Caco-2 (cell line): ENCODE results near the gene OTOG. TPM values are rescaled to one million over a fixed set of nuclear protein-coding genes. Genes with fewer than 3 reads are reported as not detected.

Source experiments
- BruUV-seq: library from RNA; stranded (reverse); fragments of 400-500 nt; replicated peaks from 2 replicates; lab custom pipeline; 2021; lab: Mats Ljungman, UMichigan
- CTCF ChIA-PET: fragments of 300-600 bp; sonication (Branson Sonifier 250); formaldehyde crosslinking; loops from one replicate; lab custom pipeline; 2022; ENCODE audit warnings: antibody characterized with exemption; lab: Charles Lee
- POLR2A ChIA-PET: fragments of 300-600 bp; sonication (Branson Sonifier 250); formaldehyde crosslinking; loops from one replicate; lab custom pipeline; 2022; ENCODE audit warnings: antibody characterized with exemption; lab: Charles Lee
- DNase-seq, 2 experiments: peaks; one replicate each; pipeline versions ENCODE4 v3.0.0 to v3.0.0-alpha.2; 2020 to 2022
- H3K27me3 ChIP-seq: replicated peaks from 2 replicates; pipeline ENCODE4 v1.6.0; 2011; ENCODE audit warnings: low read length; ENCODE audit not compliant: control insufficient read depth, insufficient read depth
- H3K36me3 ChIP-seq: 2 replicates; pipeline ENCODE4 v1.5.1; 2011; ENCODE audit warnings: low read length; ENCODE audit not compliant: control insufficient read depth, insufficient read depth
- H3K4me1 ChIP-seq: fragments of 250-450 bp; sonication (Bioruptor Pico); 2 replicates; pipeline ENCODE4 v1.5.1; 2020; ENCODE audit warnings: mild to moderate bottlenecking
- H3K4me3 ChIP-seq: 2 replicates; pipeline ENCODE4 v1.5.1; 2011; ENCODE audit warnings: low read depth, mild to moderate bottlenecking, control low read depth, low read length
- H3K9me3 ChIP-seq: fragments of 250-450 bp; sonication (Bioruptor Pico); 2 replicates; pipeline ENCODE4 v1.5.1; 2020; ENCODE audit warnings: mild to moderate bottlenecking, moderate library complexity
- H3K27ac Mint-ChIP-seq: one replicate; pipeline ENCODE4 v1.8.0; 2022; ENCODE audit warnings: mixed read lengths; ENCODE audit not compliant: unreplicated experiment
- H3K27me3 Mint-ChIP-seq: one replicate; pipeline ENCODE4 v1.8.0; 2022; ENCODE audit warnings: mixed read lengths; ENCODE audit not compliant: insufficient read depth, unreplicated experiment
- H3K36me3 Mint-ChIP-seq: one replicate; pipeline ENCODE4 v1.8.0; 2022; ENCODE audit warnings: mild to moderate bottlenecking, mixed read lengths; ENCODE audit not compliant: insufficient read depth, unreplicated experiment
- H3K4me1 Mint-ChIP-seq: one replicate; pipeline ENCODE4 v1.8.0; 2022; ENCODE audit warnings: low read depth, mixed read lengths; ENCODE audit not compliant: unreplicated experiment
- H3K4me3 Mint-ChIP-seq: one replicate; pipeline ENCODE4 v1.8.0; 2022; ENCODE audit warnings: mild to moderate bottlenecking, moderate library complexity, mixed read lengths; ENCODE audit not compliant: unreplicated experiment
- H3K9me3 Mint-ChIP-seq: one replicate; pipeline ENCODE4 v1.8.0; 2022; ENCODE audit warnings: mixed read lengths; ENCODE audit not compliant: unreplicated experiment
- intact Hi-C: fragments of 100-400 bp; cut with micrococcal nuclease; formaldehyde crosslinking; loops from one replicate; pipeline ENCODE4 v1.10.0; 2022; ENCODE audit not compliant: unreplicated experiment
- total RNA-seq: library from RNA; stranded (reverse); gene quantifications from 2 replicates; pipeline ENCODE4 v1.2.3, GENCODE V29; 2022
- TF ChIP-seq, protein P1 (sequence below), 2 experiments: fragments of 200-600 bp in 1 of 2; IDR thresholded peaks; 1 replicate in 1 of 2; 2 replicates in 1 of 2; pipeline versions ENCODE4 v1.5.1 to v1.8.0; 2011 to 2022; ENCODE audit warnings: antibody characterized with exemption in 1 of 2, control low read depth in 1 of 2, inconsistent platforms in 1 of 2, low read depth in 1 of 2, low read length in 1 of 2, mild to moderate bottlenecking in 1 of 2, moderate library complexity in 1 of 2; ENCODE audit not compliant: insufficient read depth in 1 of 2, severe bottlenecking in 1 of 2, unreplicated experiment in 1 of 2

The OTOG gene
- total RNA-seq, 1 experiment from 2014 or later = 0.95 TPM

DNA sequence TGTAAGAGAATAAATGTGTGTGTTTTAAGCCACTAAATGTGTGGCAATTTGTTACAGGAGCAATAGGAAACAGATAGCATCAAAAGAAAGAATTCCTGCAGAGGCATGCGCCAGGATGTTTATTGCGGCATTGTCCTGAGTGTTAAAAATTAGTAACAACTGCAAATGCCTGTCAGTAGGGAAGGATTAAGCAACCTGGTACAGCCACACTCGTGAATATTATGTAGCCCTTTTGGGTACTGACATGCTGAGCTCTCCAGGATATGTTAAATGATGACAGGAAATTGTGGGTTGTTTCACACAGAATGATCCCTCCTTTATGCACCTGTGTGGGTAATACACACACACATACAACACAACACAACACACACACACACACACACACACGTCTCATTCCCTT is 102.6 kb downstream of the OTOG start:
- H3K27me3 Mint-ChIP-seq = peaks cover 22% of the 10 kb centered on the region
- DNase-seq = no peak
- H3K9me3 ChIP-seq = 0 out of 2 replicates have a peak, but pooled peaks cover 3% of the 10 kb centered on the region
- no peaks in the 10 kb centered on the region for H3K27me3 ChIP-seq
- no peaks in the 10 kb centered on the region for H3K4me1 Mint-ChIP-seq
- H3K27ac Mint-ChIP-seq = no peak overlapping the region
- H3K4me3 Mint-ChIP-seq = no peak overlapping the region
- H3K4me1 ChIP-seq = no peaks in the 10 kb centered on the region
- ChIA-PET CTCF (no interaction called here), POLR2A (no interaction called here)
- BruUV-seq = no TSS peak
- intact Hi-C loops = no loop called here
- no peaks in the 10 kb centered on the region for H3K36me3 ChIP-seq
- TF ChIP-seq, protein P1, sequence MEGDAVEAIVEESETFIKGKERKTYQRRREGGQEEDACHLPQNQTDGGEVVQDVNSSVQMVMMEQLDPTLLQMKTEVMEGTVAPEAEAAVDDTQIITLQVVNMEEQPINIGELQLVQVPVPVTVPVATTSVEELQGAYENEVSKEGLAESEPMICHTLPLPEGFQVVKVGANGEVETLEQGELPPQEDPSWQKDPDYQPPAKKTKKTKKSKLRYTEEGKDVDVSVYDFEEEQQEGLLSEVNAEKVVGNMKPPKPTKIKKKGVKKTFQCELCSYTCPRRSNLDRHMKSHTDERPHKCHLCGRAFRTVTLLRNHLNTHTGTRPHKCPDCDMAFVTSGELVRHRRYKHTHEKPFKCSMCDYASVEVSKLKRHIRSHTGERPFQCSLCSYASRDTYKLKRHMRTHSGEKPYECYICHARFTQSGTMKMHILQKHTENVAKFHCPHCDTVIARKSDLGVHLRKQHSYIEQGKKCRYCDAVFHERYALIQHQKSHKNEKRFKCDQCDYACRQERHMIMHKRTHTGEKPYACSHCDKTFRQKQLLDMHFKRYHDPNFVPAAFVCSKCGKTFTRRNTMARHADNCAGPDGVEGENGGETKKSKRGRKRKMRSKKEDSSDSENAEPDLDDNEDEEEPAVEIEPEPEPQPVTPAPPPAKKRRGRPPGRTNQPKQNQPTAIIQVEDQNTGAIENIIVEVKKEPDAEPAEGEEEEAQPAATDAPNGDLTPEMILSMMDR (IDR thresholded peaks at IDR 0.05; ENCODE audit: insufficient read depth in 1 of 2, low read depth in 1 of 2, low read length in 1 of 2, severe bottlenecking in 1 of 2, unreplicated experiment in 1 of 2) = no peak
- no peak overlapping the region for H3K4me3 ChIP-seq
- H3K9me3 Mint-ChIP-seq = no peaks in the 10 kb centered on the region
- no peaks in the 10 kb centered on the region for H3K36me3 Mint-ChIP-seq

GRCh38 chr11:17650127-17650911 is 103.3 kb downstream of the OTOG start:
- BruUV-seq = no TSS peak
- no peak overlapping the region for H3K27ac Mint-ChIP-seq
- Histone ChIP-seq H3K9me3 (peaks cover 3% of the 10 kb centered on the region; the same call in 1 of the 2 replicates), H3K4me1 (no peaks in the 10 kb centered on the region), H3K4me3 (no peak overlapping the region), H3K27me3 (no peaks in the 10 kb centered on the region), H3K36me3 (no peaks in the 10 kb centered on the region)
- H3K4me3 Mint-ChIP-seq = no peak overlapping the region
- H3K27me3 Mint-ChIP-seq = peaks cover 22% of the 10 kb centered on the region
- TF ChIP-seq, protein P1 (IDR thresholded peaks at IDR 0.05; ENCODE audit: insufficient read depth in 1 of 2, low read depth in 1 of 2, low read length in 1 of 2, severe bottlenecking in 1 of 2, unreplicated experiment in 1 of 2) = no peak
- peaks cover 4% of the 10 kb centered on the region for H3K9me3 Mint-ChIP-seq
- POLR2A ChIA-PET = no interaction called here
- DNase-seq = no peak
- CTCF ChIA-PET = no interaction called here
- H3K4me1 Mint-ChIP-seq = no peaks in the 10 kb centered on the region
- intact Hi-C loops = no loop called here
- no peaks in the 10 kb centered on the region for H3K36me3 Mint-ChIP-seq

DNA sequence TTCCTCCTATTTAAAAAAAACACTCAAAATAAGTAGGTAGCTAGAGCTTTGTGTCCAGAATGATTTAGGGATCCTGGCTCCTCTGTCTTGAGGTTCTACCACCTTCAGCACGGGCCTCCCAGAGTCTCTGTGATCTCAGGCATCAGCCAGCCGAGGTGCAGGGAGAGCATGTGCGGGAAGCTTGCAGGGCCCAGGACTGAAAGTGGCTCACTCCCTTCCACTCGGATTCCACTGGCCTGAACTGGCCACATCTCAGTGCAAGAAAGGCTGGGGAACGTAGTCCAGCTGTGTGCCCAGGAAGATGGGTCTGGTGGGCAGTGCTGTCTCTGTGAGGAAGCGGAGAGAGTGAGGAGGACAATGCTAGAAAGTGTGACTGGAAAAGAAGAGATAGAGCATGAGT is 104.0 kb downstream of the OTOG start:
- peaks cover 3% of the 10 kb centered on the region; the same call in 1 of the 2 replicates for H3K9me3 ChIP-seq
- no peak for DNase-seq
- peaks cover 26% of the 10 kb centered on the region for H3K27me3 Mint-ChIP-seq
- intact Hi-C loops = no loop called here
- no peaks in the 10 kb centered on the region for H3K36me3 Mint-ChIP-seq
- POLR2A ChIA-PET = no interaction called here
- H3K9me3 Mint-ChIP-seq = peaks cover 11% of the 10 kb centered on the region
- BruUV-seq = no TSS peak
- TF ChIP-seq, protein P1 (IDR thresholded peaks at IDR 0.05; ENCODE audit: insufficient read depth in 1 of 2, low read depth in 1 of 2, low read length in 1 of 2, severe bottlenecking in 1 of 2, unreplicated experiment in 1 of 2) = no peak
- H3K27ac Mint-ChIP-seq = no peak overlapping the region
- no peak overlapping the region for H3K4me3 ChIP-seq
- no peaks in the 10 kb centered on the region for H3K4me1 ChIP-seq
- CTCF ChIA-PET = no interaction called here
- H3K4me1 Mint-ChIP-seq = no peaks in the 10 kb centered on the region
- H3K4me3 Mint-ChIP-seq = no peak overlapping the region
- no peaks in the 10 kb centered on the region for H3K36me3 ChIP-seq
- H3K27me3 ChIP-seq = no peaks in the 10 kb centered on the region
